ENCODE data around the gene APOBEC3F.

DNA sequence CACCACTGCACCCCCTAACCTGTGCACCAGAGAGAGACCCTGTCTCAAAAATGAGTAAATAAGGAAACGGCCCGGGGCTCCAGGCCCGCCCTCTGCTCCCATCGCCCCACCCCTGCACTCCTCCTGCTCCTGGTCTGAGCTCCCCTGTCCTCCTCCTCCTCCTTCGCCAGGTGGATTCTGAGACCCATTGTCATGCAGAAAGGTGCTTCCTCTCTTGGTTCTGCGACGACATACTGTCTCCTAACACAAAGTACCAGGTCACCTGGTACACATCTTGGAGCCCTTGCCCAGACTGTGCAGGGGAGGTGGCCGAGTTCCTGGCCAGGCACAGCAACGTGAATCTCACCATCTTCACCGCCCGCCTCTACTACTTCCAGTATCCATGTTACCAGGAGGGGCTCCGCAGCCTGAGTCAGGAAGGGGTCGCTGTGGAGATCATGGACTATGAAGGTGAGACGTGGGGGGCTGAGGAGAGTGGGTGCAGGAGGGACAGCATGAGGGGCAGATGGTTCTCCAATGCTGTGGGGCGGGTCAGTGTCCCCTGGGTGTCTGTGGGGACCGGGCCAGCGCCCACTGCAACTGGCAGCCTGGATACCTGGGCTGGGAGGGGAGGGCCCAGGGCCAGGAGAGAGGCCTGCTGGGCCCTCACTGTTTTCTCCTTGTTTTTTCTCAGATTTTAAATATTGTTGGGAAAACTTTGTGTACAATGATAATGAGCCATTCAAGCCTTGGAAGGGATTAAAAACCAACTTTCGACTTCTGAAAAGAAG is 22.9 kb upstream of the APOBEC3F start:
- TF ChIP-seq MYC (IDR thresholded peaks at IDR 0.05; ENCODE audit: borderline replicate concordance, low read length) (no peak), HOXA7 (CRISPR knock-in tag; IDR thresholded peaks at IDR 0.05) (no peak), EP300 (IDR thresholded peaks at IDR 0.05) (no peak)
- TF ChIP-seq, protein P1, sequence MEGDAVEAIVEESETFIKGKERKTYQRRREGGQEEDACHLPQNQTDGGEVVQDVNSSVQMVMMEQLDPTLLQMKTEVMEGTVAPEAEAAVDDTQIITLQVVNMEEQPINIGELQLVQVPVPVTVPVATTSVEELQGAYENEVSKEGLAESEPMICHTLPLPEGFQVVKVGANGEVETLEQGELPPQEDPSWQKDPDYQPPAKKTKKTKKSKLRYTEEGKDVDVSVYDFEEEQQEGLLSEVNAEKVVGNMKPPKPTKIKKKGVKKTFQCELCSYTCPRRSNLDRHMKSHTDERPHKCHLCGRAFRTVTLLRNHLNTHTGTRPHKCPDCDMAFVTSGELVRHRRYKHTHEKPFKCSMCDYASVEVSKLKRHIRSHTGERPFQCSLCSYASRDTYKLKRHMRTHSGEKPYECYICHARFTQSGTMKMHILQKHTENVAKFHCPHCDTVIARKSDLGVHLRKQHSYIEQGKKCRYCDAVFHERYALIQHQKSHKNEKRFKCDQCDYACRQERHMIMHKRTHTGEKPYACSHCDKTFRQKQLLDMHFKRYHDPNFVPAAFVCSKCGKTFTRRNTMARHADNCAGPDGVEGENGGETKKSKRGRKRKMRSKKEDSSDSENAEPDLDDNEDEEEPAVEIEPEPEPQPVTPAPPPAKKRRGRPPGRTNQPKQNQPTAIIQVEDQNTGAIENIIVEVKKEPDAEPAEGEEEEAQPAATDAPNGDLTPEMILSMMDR (IDR thresholded peaks at IDR 0.05): no peak
- TF ChIP-seq, protein P2, sequence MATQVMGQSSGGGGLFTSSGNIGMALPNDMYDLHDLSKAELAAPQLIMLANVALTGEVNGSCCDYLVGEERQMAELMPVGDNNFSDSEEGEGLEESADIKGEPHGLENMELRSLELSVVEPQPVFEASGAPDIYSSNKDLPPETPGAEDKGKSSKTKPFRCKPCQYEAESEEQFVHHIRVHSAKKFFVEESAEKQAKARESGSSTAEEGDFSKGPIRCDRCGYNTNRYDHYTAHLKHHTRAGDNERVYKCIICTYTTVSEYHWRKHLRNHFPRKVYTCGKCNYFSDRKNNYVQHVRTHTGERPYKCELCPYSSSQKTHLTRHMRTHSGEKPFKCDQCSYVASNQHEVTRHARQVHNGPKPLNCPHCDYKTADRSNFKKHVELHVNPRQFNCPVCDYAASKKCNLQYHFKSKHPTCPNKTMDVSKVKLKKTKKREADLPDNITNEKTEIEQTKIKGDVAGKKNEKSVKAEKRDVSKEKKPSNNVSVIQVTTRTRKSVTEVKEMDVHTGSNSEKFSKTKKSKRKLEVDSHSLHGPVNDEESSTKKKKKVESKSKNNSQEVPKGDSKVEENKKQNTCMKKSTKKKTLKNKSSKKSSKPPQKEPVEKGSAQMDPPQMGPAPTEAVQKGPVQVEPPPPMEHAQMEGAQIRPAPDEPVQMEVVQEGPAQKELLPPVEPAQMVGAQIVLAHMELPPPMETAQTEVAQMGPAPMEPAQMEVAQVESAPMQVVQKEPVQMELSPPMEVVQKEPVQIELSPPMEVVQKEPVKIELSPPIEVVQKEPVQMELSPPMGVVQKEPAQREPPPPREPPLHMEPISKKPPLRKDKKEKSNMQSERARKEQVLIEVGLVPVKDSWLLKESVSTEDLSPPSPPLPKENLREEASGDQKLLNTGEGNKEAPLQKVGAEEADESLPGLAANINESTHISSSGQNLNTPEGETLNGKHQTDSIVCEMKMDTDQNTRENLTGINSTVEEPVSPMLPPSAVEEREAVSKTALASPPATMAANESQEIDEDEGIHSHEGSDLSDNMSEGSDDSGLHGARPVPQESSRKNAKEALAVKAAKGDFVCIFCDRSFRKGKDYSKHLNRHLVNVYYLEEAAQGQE (IDR thresholded peaks at IDR 0.05): no peak
